HG03460 (cell line): ENCODE measurements around the gene TMEM121.
"Not testable (repeated sequence)": the region's sequence is repeated elsewhere in the genome, so short reads cannot be mapped to it uniquely, and the experiment has no call there.

Experiments
- ATAC-seq: cut with Tn5 transposase; IDR thresholded peaks from one replicate; pipeline ENCODE4 v1.9.1; 2021; ENCODE audit not compliant: unreplicated experiment

The TMEM121 gene

DNA sequence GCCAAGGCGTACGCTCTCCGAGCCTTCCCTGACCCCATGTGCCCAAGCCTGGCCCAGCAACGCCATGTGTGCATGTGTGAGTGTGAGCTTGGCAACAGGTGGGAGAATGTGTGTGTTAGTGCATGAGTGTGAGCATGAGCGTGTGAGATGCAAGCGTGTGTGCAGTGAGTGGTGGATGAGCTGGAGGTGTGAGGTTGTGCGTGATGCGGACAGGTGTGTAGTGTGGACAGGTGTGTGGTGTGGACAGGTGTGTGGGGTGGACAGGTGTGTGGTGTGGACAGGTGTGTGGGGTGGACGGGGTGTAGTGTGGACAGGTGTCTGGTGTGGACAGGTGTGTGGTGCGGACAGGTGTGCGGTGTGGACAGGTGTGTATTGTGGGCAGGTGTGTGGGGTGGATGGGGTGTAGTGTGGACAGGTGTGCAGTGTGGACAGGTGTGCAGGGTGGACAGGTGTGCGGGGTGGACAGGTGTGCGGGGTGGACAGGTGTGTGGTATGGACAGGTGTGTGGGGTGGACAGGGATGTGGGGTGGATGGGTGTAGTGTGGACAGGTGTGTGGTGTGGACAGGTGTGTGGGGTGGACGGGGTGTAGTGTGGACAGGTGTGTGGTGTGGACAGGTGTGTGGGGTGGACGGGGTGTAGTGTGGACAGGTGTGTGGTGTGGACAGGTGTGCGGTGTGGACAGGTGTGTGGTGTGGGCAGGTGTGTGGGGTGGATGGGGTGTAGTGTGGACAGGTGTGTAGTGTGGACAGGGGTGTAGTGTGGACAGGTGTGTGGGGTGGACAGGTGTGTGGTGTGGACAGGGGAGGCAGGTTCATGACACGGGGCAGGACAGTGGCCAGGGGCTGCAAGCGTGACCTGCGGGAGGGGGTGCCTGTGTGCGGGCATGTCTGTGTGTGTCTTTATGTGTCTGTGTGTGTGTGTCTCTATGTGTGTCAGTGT is 41.1 kb downstream of the TMEM121 start:
- not testable (repeated sequence) for ATAC-seq

DNA sequence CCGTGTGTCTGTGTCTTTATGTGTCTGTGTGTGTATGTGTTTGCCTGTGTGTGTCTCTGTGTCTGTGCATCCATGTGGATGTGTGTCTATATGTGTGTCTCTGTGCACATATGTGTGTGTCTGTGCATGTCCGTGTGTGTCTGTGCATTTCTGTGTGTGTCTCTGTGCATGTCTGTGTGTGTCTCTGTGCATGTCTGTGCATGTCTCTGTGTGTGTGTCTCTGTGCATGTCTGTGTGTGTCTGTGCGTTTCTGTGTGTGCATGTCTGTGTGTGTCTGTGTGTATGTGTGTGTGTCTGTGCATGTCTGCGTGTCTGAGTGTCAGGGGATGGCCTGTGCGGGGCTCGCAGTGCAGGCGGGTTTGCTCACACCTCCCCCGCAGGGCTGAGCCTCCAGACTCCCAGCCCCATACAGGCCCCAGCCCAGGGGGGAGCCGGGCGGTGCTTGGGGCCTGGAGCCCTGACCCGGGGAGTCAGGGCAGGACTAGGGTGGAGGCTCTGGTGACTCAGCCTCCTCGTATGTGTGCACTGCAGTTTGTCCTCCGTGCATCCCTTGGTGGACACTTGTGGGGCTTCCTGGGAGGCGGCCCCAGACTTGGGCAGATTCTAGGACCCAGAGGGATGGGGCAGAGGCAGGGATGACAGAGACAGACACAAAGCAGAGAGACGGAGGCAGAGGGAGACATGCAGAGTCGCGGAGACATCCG is 41.9 kb downstream of the TMEM121 start:
- ATAC-seq = not testable (repeated sequence)

DNA sequence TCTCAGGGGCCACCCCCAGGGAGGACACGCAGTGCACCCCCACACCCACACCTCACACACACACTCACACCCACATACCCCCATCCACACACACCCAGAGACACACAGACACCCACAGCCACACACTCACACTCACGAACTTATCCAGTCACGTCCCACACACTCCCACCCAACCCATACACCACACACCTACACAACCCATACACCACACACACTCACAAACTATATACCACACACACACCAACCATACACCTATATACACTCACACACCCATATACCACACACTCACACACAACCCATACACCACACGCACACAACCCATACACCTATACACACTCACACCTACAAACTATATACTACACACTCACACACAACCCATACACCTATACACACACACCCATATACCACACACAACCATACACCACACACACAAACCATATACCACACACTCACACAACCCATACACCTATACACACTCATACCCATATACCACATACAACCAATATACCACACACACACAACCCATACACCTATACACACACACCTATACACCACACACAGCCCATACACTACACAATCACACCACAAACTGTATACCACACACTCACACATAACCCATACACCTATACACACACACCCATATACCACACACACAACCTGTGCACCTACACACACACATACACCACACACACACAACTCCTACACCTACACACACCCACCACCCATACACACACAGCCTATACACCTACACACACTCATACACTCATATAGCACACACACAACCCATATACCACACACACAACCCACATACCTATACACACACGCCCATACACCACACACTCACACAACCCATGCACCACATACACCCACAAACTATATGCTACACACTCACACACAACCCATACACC is 42.7 kb downstream of the TMEM121 start:
- no peak for ATAC-seq

DNA sequence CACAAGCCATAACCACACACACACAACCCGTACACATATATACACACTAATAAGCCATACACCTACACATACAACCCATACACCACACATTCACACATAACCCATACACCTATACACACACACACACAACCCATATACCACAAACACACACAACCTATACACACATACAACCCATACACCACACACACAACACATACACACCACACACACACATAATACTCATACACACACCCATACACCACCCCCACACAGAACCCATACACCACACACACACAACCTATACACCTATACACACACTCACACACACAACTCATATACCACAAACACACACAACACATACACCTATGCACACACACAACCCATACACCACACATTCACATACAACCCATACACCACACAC is 44.1 kb downstream of the TMEM121 start:
- ATAC-seq = no peak

DNA sequence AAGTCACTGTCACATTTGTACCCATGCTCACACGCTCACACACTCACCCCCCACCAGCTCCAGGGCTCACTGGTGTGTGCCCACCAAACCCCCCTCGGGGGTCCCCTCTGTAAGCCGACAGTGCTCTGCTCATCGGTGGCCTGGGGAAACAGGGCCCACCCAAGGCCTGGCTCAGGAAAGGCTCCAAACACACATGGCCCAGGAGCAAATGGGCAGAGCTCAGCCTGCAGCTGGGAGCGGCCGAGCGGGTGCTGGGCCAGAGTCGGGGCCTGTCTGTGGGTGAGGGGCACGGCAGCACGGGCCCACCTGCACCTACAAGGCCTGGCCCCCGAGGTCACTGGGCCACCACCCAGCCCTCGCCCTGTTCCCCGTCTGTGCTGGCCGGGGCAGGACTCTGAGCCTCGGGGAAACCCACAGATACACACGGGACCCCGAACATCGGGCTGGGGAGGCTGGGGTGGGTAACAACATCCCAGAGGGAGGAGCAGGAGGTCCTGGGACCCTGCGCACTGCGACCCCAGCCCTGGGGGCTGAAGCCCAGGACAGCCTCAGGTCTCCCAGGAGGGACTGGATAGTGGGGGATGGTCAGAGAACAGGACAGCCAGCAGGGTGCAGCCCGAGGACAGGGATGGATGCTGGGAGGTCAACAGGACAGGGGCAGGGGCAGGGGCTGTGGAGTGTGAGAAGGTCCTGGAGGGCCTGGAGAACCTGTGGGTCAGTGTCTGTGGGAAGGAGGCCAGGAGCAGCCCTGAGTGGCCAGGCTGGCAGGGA is 45.0 kb downstream of the TMEM121 start:
- not testable (repeated sequence) for ATAC-seq

DNA sequence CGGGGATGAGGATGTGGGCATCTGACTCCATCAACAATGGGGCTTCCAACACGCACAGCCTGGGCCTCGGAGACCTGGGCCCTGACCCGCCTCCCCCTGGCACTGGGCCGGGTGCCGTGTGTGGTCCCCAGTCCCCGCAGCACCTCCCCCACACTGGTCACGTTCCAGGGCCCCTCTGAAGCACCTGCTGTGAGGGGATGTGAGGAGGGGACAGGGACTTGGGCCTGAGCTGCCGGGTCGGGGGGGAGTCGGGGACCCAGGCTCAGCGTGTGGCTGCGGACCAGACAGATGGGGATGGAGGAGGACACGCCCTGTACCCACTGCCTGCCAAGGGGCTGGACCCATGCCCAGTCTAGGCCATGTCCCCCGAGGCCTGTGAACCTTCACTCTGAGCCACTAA is 45.7 kb downstream of the TMEM121 start:
- not testable (repeated sequence) for ATAC-seq

DNA sequence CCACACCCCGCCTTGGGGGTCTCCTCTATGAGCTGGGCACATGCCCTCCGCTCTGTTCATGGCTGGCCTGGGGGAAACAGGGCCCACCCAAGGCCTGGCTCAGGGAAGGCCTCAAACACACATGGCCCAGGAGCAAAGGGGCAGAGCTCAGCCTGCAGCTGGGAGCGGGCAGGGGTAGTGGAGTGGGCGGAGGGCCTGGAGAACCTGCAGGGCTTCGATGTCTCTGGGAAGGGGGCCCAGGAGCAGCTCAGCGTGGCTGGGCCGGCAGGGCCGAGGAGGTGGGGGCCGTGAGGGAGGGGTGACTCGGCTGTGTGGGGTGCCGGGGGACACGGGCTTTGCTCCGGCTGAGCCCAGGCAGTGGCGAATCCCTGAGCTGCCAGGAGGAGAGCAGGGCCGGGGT is 47.5 kb downstream of the TMEM121 start:
- not testable (repeated sequence) for ATAC-seq

DNA sequence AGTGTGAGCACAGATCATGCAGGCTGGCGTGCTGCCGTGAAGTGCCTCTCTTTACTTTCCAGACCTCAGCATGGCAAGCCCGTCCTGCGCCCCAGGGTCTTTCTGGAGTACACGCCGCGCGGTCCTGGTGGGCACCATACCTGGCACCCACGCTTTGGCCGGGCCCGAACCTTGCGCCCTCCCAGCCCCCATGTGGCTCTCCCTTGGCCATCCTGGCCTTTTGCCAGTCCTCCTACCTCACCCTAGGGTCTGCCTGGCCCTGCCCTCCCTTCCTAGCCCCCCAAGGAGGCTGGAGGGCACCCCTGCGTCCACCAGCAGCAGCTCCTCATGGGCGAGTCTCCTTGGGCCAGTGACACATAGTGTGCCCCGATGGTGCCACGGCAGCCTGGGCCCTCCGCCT is 48.0 kb downstream of the TMEM121 start:
- ATAC-seq = not testable (repeated sequence)

DNA sequence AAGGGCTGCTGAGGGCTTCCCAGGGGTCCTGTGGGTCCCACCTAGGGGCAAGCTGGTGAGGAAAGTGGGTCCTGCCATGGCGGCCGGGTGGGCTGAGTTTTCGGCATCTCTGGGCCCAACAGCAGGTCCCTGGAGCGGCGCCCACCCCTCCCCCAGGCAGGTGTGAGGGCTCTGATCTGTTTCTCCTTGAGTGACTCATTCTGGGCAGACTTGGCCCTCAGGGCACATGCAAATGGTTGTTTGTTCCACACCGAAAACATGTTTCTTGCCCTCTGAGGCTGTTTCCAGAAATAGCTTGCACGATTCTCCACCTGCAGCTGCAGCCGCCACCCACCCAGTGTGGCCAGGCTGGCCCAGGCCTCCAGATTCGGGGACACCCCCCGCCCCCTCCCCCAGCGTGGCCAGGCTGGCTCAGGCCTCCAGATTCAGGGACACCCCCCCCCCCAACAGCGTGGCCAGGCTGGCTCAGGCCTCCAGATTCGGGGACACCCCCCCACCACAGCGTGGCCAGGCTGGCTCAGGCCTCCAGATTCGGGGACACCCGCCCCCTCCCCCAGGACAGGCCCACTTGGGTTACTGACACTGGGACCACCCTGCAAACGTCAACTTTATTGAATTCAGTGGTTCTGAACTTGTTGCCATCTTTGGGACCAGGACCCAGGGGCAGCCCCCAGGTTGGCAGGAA is 48.8 kb downstream of the TMEM121 start:
- peak; percentile 51 for ATAC-seq

DNA sequence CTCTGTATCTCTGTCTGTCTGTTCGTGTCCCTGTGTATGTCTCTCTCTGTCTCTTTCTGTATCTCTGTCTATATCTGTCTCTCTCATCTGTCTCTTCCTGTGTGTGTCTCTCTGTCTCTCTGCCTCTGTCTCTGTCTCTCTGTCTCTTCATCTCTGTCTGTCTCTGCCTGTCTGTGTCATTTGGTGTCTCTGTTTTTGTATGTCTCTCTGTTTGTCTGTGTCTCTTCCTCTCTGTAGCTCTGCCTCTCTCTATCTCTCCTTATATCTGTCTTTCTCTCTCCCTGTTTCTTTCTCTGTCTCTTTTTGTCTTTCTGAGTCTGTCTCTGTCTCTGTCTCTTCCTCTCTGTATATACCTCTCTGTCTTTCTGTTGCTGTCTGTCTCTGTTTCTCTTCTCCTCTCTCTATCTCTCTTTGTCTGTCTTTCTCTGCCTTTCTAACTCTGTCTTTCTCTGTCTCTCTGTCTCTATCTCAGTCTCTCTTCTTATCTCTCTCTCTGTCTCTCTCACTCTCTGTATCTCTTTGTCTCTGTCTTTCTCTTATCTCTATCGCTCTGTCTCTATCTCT is 50.2 kb downstream of the TMEM121 start:
- no peak for ATAC-seq

DNA sequence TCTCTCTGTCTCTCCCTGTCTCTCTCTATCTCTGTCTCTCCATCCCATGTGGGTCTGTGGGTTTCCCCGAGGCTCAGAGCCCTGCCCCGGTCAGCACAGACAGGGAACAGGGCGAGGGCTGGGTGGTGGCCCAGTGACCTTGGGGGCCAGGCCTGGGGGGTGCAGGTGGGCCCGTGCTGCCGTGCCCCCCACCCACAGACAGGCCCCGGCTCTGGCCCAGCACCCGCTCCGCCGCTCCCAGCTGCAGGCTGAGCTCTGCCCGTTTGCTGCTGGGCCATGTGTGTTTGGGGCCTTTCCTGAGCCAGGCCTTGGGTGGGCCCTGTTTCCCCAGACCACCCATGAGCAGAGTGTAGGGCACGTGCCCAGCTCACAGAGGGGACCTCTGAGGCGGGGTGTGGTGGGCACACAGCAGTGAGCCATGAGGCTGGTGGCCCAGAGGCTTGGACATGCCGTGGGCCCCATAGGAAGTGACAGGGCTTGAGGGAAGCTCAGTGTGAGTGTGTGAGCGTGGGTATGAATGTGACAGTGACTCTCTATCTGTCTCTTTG is 51.0 kb downstream of the TMEM121 start:
- ATAC-seq = no peak

DNA sequence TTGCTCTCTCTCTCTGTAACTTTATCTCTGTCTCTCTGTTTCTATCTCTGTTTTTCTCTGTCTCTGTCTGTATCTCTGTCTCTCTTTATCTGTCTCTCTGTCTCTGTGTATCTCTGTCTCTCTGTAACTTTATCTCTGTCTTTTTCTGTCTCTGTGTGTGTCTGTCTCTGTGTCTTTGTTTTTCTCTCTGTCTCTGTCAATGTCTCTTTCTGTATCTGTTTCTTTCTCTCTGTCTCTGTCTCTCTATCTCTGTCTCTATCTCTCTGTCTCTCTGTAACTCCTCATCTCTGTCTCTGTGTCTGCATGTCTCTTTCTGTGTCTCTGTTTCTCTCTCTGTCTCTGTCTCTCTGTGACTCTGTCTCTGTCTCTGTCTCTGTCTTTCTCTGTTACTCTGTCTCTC is 51.7 kb downstream of the TMEM121 start:
- ATAC-seq = no peak

DNA sequence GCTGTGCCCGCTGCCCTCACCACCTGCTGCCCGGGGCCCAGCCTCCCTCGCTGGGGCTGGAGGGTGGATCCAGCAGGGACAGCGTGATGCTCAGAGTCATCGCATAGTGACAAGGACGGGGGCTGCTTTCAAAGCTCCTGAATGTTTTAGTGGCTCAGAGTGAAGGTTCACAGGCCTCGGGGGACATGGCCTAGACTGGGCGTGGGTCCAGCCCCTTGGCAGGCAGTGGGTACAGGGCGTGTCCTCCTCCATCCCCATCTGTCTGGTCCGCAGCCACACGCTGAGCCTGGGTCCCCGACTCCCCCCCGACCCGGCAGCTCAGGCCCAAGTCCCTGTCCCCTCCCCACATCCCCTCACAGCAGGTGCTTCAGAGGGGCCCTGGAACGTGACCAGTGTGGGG is 52.8 kb downstream of the TMEM121 start:
- ATAC-seq = not testable (repeated sequence)
